Suprapubic skin (tissue), 4 donors: ENCODE measurements around the gene LARP6.

Source experiments
- EP300 ChIP-seq: sonication (generic); formaldehyde crosslinking; IDR thresholded peaks from one replicate; pipeline ENCODE4 v1.6.1; 2017; ENCODE audit warnings: antibody characterized with exemption
- POLR2AphosphoS5 ChIP-seq, 3 donors: sonication (generic); formaldehyde crosslinking; IDR thresholded peaks; one replicate each; pipeline ENCODE4 v1.6.1; 2017; ENCODE audit warnings: antibody characterized with exemption in 3 of 3
- TF ChIP-seq, protein P1 (sequence below), 2 donors: fragments of 200-600 bp in 1 of 2; fragments of 450-650 bp in 1 of 2; sonication (generic) in 1 of 2; IDR thresholded peaks; one replicate each; pipeline ENCODE4 v1.5.1; 2016 to 2019; ENCODE audit warnings: antibody characterized with exemption in 2 of 2, mild to moderate bottlenecking in 1 of 2, moderate library complexity in 1 of 2

DNA sequence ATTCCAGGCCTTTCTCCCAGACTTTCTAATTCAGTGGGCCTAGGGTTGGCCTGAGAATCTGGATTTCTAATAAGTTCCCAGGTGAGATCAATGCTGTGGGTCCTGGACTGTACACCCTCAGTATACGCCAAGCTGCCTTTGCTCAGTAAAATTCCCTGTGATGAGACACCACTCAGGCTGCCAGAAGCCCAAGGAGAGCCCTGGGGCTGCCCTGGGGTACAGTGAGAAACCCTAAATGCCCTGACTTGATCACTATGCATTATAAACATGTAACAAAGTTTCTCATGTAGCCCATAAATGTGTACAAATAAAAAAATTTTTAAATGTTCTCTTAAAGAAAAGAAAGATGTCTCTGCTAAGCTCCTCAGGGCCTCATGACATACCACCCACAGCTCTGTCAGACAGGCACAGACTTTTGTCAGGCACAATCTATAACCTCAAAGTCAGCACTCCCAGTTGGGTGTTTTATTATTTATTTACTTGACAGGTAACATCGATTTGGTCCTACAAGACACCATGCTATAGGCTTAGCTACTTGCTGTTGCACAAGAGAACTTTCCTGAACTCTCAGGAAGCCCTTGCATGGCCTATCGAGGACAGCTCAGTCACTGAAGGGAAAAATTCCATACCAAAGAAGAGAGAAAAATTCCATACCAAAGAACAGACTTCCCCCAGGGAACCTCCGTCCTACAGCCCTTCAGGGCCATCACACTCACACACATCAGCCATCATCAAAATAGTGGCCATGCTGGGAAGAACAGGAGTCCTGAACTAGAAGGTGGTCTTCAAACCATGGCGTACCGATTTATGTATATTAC, 22.7 kb downstream of the LARP6 start:
- TF ChIP-seq, protein P1, sequence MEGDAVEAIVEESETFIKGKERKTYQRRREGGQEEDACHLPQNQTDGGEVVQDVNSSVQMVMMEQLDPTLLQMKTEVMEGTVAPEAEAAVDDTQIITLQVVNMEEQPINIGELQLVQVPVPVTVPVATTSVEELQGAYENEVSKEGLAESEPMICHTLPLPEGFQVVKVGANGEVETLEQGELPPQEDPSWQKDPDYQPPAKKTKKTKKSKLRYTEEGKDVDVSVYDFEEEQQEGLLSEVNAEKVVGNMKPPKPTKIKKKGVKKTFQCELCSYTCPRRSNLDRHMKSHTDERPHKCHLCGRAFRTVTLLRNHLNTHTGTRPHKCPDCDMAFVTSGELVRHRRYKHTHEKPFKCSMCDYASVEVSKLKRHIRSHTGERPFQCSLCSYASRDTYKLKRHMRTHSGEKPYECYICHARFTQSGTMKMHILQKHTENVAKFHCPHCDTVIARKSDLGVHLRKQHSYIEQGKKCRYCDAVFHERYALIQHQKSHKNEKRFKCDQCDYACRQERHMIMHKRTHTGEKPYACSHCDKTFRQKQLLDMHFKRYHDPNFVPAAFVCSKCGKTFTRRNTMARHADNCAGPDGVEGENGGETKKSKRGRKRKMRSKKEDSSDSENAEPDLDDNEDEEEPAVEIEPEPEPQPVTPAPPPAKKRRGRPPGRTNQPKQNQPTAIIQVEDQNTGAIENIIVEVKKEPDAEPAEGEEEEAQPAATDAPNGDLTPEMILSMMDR (IDR thresholded peaks at IDR 0.05) = no peak
- TF ChIP-seq POLR2AphosphoS5 (IDR thresholded peaks at IDR 0.05) (no peak), EP300 (no peak)
